GM18909 (cell line): Measurements from ENCODE around the gene CBFA2T2.
A peak's percentile ranks its signal among the peaks of the same experiment; 100 is the strongest.

Experiments used
- ATAC-seq: cut with Tn5 transposase; IDR thresholded peaks from one replicate; pipeline ENCODE4 v1.9.1; 2021; ENCODE audit warnings: mild to moderate bottlenecking; ENCODE audit not compliant: unreplicated experiment, poor library complexity

The CBFA2T2 gene

DNA sequence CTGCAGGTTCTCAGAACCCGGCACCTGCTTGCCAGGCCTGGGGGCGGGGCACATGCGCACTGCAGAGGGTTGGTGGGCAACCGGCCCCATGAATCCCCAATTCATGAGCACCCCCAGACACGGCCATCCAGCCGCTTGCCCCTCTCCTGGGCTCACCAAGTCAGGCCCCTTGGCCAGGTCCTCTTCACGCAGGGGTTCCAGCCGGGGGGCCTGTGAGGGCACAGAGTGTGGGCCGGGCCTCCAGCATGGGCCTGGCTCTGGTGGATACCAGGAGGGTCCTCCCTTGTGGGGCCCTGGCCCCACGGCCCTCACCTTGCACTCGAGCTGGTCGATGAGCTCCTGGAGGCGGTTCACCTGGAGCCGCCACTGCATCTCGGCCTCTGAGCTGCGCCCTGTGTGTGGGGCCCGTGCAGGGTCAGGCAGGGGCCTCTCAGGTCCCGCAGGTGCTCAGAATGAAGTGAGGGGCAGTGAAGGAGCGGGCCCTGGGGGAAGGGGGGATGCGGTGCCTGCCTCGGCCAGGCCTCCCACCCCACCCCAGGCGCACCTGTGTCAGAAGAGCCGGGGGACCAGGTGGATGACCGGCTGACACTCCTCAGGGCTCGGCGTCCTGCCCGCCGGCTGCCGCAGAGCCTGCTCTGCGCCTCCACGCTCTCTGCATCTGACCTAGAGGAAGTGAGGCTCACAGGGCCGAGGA is 169.6 kb downstream of the CBFA2T2 start:
- no peak for ATAC-seq

DNA sequence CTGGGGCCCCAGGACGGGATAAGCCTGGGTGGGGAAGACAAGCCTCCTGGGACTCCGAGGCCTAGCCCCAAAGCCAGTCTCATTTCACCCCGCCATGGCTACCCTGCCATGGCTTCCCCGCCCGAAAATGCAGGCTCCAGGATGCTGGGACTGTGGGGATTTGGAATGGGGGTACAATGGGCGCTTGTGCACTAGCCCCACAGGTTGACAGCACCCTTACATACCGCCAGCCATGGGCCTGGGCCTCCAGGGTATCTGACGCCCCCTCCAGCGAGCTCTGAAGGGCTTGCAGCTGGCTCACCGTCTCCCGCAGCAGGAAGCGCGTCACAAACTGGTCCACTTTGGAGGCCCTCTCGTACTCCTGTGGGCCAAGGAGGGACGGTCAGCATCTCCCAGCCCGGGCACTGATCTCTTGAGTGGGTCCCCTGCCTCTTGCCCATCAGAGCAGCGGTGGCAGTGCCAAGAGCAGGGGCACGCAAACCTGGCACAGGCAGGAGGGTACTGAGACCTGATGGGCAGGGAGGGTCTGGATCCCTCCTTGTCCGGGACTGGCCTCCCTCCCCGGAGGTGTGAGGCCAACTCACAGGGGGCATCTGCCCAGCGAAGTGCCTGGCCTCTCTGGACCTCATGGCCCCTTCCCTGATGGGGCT is 170.3 kb downstream of the CBFA2T2 start:
- no peak for ATAC-seq

DNA sequence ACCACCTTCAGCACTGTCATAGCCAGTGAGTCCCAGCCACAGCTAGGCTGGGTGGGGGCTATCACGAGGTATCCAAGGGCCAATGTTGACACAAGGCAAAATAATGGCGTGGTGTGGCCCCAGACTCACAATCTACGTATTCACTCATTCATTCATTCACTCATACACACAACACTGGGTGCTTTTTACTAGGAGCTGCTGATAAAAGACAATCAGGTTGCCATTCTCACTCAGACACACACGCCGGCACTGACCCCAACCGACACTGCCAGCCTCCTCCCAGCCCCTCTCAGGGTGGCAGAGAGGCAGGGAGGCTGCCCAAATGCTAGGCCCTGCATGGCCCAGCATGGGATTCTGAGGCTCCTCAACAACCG is 170.8 kb downstream of the CBFA2T2 start:
- no peak for ATAC-seq

DNA sequence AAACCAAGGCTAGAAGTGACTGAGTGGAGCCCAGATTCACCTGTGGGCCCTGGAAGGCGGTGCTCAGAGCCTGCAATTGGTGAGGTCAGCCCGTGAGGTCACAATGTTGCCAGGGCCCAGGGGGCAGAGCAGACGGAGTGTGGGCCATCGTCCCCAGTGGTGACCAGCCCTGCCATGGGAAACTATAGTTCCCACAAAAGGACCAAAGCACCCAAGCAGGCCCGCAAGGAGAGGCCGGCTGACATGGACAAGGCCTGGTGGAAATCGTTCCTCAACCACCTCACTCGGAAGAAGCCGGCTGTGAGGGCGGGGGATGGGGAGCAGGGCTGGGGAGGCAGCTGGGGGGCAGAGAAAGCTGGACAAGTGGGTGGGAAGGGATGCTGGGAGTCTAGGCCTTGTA is 172.3 kb downstream of the CBFA2T2 start, which contains the start of gene C20orf144:
Gene C20orf144, plus strand, starts transcription at position 156 of the 400 bp plus-strand sequence. Its CDS starts 19 bp downstream, at position 175.
- ATAC-seq = no peak

DNA sequence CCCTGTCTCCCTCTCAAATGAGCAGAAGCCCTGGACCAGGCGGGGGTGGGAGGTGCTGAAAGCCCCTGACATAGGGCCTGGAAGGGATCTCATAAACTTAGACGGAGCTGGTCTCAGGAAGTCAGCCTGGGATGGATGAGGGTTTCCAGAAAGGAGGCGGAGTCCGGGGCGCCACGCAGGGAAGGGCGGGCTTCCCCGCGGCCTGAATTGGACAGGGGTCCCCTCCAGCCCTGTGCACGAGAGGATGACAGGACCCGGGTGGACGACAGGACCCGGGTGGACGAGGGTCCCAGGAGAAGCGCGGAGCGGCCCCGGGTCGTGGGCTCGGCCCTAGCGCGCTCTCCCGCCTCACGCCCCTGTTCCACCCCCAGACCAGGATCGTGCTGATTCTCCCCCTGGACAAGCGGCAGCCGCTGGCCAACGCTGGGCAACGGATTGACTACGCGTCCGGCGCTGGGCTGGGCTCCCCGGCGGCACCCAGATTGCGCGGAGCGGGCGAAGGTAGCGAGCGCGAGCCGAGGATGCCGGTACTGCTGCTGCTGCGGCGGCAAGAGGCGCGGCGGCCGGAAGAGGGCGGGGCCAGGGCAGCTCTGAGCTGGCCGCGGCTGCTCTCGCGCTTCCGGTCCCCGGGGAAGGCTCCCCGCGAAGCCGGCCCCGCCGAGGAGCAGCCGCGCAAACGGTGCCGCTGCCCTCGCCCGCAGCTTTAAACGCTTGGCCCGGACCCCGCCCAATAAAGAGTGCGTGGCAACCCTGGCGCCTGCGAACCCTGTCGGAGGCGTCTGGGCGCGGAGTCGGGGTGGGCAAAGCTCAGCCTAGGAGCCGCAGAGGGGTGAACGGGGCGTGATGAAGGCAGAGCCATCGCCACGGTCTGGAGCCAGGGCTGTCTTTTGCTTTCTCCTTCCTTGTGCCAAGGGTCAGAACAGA is 173.5 kb downstream of the CBFA2T2 start:
- ATAC-seq = peak; percentile 51

DNA sequence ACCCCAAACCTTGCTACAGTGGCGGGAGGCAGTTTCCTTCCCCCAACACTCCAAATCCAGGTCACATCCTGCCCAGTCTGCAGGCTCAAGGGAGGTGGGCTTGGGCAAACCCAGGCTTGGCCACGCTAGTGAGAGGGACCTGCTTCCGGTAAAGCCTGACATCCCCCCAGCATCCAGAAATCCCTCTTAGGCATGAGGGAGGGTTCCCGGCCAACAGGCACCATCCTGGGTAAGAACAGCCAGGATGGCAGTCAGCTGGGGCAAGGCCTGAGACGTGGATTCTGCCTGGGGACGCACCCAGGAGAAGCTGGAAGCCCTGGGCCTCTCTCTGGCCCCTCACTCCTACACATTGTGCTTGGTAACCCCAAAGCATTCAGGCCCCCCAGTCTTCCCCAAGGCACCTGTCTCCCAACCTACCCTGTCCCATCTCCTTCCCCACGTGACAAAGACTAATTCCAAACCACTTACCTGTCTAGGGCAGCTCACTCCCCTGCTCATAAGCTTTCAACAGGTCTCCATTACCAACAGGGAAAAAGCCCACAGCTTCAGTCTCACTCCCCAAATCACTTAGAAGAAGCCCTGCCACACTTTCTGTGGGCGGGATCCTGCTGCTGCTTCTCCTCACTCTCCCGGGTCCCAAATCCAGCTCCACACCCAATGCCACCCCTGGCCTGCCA is 174.3 kb downstream of the CBFA2T2 start:
- no peak for ATAC-seq

DNA sequence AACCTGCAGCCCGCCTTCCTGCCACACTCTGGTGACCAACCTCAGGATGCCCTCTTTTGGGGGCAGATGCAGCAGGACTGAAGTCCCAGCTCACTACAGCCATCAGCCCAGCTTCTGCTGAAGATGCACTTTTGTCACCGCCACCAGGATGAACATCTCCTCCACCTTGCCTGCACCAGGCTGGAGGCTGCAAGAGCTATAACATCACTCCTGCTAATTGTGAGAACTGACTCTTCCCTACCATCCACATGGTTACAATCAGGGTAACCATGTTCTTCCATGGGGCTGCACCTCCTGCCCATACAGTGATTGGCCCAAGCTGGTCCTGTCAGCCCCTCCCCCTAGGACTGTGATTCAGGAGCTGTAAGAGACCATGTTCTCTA is 174.9 kb downstream of the CBFA2T2 start:
- no peak for ATAC-seq

DNA sequence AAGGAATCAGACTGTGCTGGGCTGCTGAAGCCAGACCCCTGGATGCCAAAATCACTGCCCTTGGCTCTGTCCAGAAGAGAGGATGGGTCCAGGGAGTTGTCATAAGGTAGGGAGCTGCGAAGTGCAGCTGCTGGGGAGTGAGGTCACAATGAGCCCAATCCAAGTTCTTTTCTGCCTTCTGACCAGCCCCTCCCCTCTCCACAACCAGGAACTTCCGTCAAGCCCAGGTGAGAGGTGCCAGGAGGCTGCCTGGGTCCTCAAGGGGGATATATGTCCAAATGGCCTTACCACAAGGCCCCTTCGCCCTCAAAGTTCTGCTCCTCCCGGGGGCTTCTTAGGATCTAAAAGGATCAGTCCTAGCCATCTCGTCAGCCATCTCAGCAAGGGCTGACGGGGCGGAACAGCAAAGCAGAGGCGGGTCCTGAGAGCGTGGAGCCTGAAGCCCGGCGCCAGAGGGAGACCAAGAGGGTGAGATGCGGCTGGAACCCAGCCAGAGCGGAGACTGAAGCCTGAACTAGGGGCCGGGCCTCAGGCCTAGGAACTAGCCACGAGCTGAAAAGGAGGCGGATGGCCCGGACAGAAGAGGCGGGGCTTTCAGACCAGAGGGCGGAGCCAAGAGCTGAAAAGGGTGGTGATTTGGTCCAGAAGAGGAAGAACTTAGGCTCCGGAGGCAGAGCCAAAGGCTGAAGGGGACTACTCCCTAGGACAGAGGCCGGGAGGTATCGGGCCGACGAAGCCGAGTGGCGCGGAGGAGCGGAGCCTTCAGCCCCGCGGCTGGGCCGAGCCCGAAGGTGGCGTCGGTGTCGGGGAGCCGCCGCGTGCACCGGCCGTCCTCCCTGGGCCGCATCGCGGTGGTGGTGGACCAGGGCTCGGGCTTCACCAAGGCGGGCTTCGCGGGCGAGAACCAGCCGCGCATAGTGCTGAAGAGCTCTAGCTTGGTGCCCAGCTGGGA is 176.7 kb downstream of the CBFA2T2 start, which contains the start of gene ACTL10:
Gene ACTL10, plus strand, starts transcription at position 651 of the 952 bp plus-strand sequence. CDS start 555 bp downstream, outside the sequence.
- peak; percentile 76 for ATAC-seq

DNA sequence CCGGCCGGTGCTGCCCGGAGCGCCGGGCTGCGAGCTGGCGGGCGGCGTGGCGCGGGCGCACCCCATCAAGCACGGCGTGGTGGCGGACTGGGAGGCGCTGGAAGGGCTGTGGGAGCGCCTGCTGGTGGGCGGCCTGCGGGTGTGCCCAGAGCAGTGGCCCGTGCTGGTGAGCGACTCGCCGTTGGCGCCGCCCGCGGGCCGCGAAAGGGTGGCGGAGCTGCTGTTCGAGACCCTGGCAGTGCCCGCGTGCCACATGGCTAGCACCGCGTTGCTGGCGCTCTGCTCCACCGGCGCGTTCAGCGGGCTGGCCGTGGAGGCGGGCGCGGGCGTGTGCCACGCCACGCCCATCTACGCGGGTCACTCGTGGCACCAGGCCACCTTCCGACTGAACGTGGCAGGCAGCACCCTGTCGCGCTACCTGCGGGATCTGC is 177.4 kb downstream of the CBFA2T2 start:
- ATAC-seq = no peak

DNA sequence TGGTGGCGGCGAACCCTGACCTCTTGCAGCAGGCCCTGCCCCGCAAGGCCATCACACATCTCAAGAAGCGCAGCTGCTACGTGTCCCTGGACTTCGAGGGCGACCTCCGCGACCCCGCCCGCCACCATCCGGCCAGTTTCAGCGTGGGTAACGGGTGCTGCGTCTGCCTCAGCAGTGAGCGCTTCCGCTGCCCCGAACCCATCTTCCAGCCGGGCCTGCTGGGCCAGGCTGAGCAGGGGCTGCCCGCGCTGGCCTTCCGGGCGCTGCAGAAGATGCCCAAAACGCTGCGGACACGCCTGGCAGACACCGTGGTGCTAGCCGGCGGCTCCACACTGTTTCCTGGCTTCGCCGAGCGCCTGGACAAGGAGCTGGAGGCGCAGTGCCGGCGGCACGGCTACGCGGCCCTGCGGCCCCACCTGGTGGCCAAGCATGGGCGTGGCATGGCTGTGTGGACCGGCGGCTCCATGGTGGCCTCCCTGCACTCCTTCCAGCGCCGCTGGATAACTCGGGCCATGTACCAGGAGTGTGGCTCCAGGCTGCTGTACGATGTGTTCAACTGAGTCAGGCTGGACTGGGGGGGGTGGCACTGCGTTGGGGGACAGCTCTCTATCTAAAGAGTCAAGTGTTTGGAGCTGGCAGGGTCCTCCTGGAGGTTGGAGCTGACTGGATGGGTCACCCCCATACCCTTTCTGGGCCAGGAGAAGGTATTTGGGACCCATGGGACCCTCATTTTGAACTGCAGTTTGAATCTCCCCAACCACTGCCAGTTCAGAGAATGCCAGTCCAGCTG is 178.0 kb downstream of the CBFA2T2 start:
- peak; percentile 27 for ATAC-seq

DNA sequence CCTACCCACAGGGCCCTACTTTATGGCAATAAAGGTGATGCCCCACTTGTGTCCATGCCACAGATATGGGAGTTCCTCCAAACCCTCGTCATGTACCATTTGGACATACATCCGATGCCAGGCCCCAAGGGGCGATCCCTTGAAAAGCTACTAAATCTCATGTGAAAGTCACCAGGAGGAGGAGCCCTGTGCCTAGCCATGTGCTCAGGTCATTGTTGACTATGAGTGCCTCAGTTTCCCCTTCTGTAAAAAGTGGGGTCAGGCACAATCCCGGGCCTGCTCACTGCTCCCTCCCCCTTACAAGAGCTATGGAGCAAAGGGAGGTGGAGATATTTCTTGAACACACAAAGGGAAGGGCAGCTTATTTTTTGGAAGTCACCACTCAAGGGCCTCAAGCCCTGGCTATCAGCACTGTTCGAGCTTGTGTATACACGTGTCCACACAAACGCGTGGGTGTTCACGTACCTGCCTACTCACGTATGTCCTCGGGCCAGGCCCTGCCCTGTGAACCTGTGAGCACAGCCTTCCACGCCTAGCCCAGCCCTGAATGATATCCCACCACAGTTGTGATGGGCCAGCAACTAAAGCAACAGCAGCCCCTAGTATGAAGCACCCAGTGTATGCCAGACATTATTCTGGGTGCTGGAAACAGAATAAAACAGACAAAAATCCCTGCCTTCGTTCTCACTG is 178.7 kb downstream of the CBFA2T2 start:
- ATAC-seq = no peak

DNA sequence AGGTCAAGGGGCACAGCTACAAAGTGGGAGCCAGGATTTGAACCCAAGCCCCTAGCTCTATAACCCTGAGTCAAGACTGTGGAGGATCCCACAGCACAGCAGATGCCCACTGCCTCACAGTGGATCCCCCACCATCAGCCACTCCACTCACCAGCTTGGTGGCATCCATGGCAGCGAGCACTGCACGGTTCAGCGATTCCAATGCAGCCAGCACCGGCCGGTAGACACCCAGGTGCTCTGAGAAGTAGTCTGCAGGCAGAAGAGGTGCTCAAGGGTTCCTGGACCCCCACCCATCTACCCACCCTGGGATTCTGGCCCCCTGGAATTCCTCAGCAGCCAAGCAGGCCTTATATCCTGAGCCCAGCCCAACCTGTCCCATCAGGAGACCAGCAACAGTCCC is 179.3 kb downstream of the CBFA2T2 start:
- no peak for ATAC-seq

DNA sequence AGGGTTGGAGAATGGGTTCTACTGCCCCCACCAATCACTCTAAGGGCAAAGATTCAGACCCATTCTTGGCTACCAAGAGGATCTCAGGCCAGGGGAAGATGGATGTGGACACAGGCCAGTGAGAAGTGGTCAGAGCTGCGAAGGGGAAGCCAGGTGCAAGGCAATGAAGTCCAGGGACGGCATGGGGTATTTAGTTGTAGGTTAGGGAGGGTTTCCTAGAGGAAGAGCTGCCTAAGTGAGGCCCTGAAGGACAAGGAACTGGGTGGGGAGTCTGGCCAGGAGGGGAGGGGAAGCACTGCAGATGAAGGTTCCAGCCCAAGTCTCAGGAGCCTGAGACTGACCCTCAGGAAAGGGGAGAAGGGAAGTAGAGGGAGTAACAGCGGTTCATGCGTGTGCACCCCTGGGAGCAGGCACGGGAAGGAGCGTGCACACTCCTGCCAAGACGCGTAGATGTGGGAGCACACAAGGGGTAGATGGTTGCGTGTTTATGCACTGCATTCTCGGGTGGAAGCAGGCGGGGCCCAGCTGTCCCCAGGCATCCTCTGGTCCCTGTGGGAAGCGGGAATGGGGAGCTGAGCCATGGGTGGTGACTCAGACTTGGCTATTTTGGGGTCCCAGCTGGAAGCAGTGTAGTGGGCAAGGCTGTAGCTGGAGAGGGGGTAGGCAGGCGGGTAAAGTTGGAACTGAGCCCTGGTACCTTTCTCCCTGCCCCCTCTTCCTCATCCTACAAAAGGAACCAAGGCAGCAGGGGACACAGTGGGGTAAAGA is 180.2 kb downstream of the CBFA2T2 start:
- no peak for ATAC-seq

DNA sequence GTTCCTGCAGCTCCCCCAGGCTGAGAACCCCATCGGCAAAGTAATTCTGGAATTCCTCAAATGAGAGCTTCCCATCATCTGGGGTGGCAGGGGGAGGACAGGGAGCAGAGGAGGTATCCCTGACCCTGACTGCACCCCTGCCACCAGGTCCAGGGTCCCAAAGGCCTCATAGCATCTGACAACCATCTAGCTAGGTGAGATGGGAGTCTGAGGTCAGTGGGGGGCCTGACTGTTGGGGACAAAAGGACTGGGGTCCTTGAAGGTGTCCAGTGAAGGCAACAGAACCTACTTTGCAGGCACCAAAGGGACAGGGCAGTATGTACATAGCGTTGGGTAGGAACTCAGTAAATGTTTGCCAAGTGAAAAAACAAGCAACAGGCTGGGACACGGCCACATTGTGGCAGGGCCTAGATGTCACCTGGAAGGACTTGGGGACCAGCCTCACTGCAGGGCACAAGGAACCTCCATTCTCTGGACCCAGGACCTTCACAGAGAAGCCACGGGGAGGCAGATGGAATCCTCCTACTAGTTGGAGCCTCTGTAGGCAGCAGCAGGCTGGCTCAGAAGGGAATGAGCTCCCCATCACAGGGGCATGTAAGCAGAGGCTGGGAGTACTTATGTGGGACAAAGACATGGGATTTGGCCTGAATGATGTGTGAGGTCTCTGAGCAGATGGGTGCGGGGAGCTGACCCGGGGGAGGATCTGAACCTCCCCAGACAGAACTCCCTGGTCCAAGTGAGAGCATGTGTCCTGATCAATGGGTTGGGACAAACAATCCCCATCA is 181.0 kb downstream of the CBFA2T2 start:
- ATAC-seq = no peak

DNA sequence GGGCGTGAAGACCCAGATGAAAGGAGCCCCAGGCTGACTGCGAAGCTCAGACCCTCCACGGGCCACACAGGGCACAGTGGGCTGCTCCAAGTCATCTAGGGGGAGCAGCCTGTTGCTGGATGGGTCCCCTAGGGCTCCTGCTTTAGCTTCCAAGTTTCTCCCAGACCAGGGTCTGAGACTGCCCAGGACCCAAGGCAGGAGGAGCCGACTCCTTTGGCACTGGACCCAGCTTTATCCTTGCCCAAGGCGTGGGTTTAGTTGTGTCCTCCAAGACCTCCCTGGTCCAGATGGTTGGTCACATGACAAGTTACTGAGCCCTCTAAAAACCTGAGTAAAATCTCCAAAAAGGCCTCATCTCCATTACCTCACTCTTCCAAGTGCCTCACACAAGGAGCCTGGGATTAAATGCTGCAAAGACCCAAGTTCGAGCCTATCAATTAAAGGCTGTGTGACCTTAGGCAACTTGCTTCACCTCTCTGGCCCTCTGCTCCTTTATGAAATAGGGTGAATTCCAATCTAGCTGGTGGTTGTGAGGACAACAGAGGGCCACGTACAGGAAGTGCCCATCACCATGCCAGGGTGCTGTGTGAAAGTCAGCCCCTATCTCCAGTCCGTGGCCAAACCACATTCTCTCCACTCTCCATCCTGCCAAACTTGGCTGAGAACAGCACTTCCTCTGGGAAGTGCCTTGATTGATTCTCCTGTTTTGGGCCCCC is 181.8 kb downstream of the CBFA2T2 start:
- no peak for ATAC-seq
